Left hindlimb (tissue), 1 donor: ENCODE measurements around the gene EXOC6.

Experiments
- DNase-seq: peaks from one replicate; pipeline ENCODE4 v3.0.0-alpha.2; 2018

EXOC6 gene

DNA sequence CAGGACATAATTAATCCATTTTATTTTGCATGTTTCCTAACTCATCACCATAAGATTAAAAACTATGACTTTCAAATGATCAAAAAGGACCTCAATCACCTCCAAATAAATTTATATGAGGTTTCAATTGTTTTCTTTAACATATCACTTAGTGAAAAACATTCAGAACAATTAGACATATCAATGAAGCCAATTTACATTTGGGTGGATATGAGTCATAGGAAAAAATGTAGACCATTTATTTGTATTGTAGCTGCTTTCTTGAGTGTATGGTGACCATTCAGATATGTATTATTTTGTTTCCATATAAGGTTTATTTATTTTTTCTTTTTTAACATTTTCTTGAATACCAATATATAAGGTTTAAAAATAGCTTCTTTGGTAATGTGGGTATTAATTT lies 13.3 kb upstream of the EXOC6 start:
- DNase-seq: no peak

DNA sequence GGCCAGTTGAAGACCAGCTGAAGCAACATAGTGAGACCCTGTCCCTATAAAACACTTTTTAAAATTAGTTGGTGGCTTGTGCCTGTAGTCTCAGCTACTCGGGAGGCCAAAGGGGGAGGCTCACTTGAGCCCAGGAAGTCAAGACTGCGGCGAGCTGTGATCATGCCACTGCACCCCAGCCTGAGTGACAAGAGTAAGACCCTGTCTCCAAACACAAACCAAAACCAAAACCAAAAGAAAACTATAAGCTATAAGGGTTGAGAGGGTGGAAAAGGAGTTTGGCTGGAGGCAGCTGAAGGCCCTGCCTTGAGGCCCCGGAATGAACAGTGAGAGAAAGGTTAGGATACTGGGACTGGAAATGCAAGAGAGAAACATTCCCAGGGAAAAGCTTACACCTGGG lies 10.9 kb upstream of the EXOC6 start:
- no peak for DNase-seq

DNA sequence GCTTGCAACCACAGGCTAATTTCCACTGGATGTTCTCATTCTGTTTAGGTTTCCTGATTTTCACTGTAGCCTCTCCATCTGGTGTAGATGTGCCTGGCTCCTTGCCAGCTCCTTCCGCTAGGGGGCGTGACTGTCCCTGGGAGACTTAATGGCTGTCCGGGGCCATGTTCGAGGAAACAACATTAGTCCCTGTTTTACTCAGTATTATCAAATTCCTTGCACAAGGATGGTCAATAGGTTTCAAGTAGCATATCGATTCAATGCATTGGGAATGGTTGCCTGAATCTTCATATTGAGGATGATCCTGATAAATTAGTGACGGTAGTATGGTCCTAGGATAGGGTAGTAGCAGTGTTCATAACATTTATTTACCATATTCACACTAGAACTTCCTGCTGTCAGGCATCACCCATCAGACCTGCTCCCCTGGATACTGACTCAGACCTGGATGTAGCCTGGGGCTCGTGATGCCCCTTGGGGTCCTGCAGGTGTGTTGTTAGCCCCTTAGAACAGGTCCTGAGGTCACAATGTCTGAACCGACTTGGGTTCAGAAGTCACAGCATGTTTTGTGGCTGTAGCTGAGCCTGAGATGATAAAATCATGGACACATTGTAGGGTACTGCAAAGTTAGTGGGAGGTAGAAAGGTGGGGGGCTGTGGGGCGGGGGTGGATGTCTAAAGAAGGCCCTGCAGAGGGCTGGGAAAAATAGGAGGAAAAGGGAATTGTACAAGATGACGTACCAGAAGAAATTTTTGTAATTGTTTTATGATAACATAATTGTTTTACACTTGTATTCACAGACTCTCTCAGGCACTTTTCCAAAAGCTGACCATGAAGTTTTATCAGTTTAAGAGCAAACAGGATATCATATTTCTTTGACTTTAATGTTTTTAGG lies 8.9 kb upstream of the EXOC6 start:
- peak; percentile 55 for DNase-seq

DNA sequence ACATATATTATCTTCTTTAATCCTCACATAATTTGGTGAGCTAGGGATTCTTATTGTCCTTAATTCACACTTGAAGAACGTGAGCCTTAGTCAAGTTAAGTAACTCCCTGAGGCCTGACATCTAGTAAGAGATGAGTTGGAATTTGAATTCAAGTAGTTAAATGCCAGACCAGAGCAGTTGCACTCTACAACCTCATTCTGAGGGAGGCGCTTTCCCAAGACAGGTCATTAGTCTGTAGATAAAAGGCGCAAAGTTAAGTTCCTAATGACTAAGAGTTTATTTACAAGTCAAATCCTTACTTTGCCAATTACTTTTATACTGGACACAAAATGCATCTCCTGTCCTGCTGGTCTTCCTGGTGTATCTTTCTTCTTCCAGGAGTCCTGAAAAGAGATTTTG lies 3.6 kb upstream of the EXOC6 start:
- DNase-seq: no peak

DNA sequence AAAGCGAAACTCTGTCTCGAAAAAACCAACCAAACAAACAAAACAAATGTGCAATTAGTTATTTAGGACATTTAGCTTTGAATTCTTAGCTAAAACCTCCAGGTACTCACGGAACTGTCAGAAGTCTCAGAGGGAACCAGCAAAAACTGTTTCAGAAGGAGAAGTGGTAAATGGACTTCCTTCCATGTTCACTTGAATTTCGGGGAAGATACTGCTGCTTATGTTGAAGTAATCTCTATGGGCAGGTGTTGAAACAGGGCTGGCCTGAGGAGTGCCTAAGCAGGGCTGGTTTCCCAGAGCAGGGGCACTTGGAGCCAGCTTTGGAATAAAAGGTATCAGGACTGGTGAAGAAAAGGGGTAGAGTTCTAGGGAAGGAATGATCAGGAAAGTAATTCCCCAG lies 2.4 kb upstream of the EXOC6 start:
- DNase-seq: no peak

DNA sequence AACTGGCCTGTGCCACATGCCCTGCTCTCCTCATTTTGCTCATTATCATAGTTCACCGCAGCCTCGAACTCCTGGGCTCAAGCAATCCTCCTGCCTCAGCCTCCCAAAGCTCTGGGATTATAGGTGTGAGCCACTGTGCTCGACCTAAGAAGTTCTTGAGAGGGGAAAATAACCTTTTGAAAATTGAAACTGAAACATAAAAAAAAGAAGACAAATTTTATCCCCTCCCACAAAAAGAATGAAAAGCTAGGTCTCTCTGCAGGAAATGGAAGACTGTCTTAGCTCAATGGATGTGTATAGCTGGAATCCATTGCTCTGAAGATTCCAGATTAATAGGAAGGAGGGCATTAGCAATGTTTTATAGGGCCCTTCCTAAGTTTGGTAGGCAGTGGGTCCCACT lies 2.0 kb upstream of the EXOC6 start:
- DNase-seq: no peak

DNA sequence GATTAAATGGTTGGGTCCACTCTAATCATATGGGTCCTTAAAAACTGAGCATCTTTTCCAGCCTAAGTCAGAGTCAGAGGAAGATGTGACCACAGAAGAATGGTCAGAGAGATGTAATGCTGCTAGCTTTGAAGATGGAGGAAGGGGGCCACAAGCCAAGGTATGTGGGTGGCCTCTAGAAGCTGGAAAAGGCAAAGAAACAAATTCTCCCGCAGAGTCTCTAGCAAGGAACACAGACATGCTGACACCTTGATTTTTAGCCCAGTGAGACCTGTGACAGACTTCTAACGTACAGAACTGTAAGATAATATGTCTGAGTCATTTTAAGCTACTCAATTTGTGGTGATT lies 1.5 kb upstream of the EXOC6 start:
- DNase-seq: no peak

DNA sequence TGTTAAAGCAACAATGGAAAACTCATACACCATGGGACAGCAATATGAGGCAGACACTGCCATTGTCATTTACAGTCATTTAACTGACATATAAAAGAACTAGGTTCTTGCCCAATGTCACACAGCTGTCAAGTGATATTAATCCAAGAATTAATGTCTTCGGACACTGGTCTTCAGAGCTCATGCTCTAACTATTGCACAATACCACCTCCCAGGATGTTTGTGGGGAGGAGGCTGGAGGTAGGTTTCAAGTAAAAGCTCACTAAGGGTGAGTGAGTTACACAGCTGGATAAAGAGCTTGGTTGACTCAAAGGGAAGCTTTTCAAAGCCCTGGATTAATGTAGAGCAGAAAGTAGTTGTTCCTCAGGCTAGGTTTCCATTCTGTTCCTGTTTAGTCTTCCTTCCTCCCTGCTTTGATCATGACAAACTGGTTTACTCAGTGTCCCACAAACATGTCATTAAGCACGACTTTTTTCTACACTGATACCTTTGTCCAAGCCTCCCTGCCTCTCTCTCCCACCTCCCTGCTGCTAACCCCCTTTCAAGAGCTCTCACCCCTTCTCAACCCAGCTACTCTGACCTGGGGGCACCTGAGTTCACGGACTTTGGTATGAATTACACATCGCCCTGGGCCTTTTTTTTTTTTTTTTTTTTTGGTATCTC lies 987 bp upstream of the EXOC6 start:
- DNase-seq: no peak

DNA sequence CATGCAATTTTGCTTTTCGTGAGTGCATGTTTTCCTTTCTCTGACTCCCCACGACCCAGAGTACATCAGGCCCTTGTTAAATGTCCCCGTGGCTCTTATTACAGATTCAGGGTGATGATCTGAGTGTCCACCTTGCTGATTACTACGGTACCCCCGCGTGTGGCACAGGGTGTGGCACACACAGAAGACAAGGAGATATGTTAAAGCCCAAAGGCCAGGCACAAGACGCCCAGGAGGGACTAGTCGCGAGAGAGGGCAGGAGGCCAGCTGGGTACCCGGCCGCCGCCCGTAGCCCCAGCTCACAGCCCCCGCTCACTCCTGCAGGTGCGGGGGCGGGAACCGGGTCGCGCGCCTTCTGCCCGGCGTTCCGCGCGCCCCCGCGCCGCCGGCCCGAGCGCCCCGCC lies 281 bp upstream of the EXOC6 start:
- DNase-seq: no peak

DNA sequence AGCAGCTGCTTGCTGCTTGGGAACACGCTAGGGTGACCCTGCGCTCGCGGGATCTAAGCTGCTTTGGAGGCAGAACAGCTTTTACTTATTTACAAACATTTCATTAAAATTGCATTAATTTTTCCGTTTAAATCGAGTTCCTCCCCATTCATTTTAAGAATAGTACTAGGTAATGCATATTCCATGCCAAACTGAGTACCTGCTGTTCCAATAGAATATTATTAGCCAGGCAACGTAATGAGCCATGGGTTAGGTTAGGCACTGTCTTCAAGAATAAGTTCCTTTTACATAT lies 860 bp downstream of the EXOC6 start:
- DNase-seq: no peak

DNA sequence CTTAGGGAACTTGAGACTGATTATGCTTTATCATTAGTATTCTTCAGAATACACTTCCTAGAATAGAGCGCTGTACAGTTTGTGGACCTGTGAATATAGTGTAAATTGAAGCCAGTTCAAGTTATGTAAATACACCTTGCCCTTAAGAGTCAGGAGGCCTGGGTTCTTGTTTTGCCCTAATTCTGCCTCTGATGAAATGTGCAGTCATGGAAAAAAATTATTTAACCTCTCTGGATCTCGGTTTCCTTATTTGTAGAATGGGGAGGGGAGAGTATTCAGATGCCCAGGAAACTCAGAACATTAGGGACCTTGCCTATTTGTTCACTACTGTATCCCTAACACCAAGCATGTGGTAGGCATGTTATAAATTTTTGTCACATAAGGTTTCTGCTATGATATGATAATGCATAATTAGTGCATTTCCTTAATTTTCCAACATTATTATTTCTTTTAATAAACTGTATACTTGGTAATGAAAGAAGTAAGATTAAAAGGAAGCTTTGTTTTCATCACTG lies 1.3 kb downstream of the EXOC6 start:
- DNase-seq: no peak

DNA sequence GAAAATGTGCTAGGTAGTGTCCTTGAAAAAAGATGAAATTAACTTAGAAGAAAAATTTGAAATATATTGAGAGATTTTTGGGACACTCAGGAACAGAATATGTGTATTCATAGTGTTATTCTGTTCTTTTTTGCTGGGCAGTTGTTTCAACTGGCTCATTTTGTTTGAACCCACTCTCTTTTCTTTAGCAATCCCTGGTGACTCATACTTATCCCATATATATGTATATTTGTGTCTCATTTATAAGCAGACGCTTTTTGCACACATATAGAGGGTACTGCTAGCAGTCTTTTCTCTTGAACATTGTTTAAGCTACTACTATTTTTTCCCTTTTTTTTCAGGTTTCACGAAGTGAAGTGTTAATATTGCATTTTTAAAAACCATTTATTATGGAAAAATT lies 1.9 kb downstream of the EXOC6 start:
- DNase-seq: no peak

DNA sequence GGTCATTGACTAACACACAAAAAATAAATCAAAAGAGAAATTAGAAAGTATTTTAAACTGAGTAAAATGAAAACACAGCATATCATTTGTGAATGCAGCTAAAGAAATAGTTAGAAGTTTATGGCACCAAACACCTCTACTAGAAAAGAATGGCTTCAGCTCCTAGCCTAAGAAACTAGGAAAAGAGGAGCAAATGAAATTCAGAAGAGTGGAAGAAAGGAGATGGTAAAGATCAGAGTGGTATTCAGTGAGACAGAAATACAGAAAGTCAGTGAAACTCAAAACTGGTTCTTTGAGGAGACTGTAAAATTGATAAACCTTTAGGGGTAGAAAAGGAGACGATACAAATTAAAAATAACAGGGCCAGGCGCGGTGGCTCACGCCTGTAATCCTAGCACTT lies 2.7 kb downstream of the EXOC6 start:
- DNase-seq: no peak

DNA sequence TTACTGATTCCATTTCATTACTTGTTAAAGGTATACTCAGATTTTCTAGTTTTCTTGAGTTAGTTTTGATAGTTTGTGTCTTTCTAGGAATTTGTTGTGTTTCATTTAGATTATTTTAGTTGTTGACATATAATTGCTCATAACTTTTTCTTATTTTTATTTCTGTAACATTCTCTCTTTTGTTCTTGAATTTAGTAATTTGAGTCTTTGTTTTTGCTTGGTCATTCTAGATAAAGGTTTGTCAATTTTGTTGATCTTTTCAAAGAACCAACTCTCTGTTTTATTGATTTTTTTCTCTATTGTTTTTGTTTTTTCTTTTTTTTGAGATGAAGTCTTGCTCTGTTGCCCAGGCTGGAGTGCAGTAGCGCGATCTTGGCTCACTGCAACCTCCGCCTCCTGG lies 7.2 kb downstream of the EXOC6 start:
- no peak for DNase-seq

DNA sequence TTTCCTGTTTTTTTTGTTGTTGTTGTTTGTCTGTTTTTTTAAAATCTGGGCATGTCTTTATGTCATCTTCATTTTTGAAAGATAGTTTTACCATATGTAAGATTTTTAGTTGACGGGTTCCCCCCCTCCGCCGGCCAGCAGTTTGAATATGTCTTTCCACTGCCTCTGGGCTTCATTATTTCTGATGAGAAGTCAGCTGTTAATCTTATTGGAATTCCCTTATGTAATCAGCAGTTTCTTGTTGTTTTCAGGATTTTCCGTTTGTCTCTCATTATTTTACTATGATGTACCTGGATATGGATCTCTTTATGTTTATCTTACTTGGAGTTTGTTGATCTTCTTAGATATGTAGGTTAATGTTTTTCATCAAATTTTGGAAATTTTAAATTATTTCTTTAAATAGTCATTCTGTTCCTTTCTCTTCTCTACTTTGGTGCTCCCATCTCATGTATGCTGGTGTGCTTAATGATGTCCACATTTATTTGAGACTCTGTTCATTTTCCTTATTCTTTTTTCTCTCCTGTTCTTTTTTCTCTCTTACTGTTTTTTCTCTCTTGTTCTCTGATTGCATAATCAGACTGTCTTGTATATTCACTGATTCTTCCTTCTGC lies 9.7 kb downstream of the EXOC6 start:
- DNase-seq: no peak

DNA sequence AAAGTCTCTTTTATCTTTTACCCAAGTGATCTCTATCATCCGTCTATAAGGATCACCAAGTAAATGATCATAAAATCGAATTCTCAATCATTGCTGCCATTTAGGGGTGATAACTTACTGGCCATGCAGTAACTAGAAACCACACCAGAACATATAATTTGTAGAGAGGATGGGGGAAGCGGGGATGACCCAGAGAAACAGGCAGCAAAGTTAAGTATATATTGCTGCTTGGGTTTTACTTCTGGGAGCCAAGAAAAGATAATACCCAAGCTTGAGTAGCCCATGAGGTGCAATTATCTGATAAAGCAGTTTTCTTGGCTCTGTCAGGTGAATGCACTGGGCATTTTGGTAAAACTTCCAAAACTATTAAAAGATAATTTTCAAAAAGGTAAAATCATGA lies 18.9 kb downstream of the EXOC6 start:
- DNase-seq: no peak

DNA sequence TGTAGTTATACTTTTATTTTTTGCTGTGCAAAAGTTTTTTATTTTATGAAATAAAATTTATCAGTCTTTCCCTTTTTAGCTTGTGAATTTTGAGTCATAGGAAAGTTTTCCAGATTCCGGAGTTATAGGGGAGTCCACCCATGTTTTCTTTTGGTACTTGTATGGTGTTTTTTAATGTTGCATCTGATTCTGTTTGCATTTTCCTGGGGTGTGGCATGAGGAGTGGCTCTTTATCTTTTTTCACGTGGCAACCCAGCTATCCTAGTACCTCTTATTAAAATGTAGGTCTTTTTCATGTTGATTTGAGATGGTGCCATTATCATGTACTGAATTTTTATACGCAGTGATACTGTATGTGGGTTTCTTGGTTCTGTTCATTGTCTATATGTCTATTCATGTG lies 19.7 kb downstream of the EXOC6 start:
- DNase-seq: no peak

DNA sequence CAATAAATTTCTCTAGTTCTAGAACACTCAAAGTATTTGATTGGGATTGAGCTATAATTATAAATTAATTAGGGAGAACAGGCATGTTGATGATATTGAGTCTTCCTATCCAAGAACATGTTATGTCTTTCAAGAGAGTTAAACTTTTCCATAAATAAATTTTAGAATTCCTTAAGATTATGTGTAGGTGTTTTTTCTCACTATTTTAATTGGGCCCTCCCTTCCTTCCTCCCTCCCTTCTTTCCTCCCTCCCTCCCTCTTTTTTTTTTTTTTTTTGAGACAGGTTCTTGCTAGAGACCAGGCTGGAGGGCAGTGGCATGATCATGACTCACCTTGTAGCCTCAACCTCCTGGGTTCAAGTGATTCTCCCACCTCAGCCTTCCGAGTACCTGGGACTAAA lies 20.2 kb downstream of the EXOC6 start:
- DNase-seq: no peak

DNA sequence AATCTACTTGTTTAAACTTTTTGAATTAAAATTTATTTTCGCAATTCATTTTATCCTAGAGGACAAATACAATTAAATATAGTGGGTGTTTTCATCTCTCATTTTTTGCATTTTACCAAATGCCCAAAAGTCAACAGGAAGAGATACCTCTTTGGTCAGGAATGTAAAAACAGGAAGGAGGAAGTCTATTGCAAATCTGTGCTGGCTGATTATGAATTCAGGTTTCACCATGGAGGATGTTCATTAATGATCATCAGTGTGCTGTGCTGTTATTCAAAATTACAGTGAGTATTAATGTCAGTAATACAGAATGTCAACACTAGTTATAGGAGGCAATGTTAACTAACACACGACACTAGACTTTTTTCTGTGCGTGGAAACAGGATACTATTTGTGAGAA lies 24.7 kb downstream of the EXOC6 start:
- DNase-seq: no peak

DNA sequence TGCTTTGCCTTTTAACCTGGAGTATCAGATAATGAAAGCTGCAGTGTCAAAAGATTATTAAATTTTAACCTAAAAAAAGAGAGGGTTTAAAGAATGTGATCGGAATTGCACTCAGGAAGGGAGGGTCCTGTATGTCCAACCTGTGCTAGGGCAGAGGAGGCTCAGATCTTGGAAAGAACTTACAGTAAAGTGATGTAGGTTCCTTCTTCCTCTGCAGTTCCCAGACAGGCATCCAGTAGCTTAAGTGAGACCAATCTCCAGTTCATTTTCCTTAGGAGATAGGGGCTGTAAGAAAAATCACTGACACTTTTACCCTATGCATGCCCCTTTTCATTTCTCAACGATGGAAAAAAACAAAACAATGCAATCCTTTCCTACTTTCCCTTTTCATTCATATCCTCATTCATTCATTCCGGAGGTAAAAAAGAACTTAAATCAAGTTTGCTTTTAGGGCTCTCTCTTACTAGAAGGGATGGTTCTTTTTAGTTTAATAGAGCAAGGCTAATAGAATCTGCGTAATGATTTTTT lies 28.3 kb downstream of the EXOC6 start:
- DNase-seq: no peak

DNA sequence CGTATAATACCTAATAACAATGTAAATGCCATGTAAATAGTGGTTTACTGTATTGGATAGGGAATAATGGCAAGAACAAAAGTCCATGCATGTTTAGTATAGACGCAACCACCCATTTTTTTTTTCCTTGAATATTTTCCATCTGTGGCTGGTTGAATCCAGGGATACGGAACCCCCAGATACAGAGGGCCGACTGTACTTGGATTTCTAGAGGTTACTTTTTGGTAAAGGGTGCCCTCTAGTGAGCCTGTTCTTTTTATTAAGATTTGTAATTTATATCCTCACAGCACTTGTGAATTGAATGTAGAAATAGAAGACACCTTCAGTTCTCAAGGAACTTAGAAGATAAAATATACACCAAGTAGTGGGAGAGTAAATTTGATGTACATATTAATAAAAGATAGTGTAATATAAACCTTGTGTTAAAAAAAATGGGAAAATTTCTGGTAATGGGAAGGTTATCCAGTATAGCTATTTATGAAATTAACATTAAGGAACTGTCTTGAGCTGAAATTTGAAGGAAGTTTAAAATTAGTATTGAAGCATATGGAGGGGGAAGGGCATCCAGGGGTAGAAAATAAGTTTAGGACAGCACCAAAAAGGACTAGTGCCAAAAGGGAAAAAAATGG lies 32.0 kb downstream of the EXOC6 start:
- no peak for DNase-seq

DNA sequence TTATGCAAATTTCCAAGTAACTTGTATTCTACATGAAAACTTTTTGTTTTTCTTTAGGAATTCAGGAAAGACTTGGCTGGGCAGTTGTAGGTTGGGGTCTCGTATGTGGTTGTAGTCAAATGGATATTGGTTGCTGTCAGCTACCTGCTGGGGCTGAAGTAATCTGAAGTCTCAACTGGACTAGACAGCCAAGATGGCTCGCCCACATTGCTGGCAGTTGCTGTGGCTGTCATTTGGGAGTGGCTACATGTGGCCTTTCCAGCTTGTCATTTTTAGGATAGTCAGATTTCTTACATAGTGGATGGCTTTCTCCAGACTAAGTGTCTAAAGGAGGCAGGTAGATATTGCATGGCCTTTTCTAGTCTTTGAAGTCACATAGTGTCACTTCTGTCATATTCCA lies 32.6 kb downstream of the EXOC6 start:
- DNase-seq: no peak

DNA sequence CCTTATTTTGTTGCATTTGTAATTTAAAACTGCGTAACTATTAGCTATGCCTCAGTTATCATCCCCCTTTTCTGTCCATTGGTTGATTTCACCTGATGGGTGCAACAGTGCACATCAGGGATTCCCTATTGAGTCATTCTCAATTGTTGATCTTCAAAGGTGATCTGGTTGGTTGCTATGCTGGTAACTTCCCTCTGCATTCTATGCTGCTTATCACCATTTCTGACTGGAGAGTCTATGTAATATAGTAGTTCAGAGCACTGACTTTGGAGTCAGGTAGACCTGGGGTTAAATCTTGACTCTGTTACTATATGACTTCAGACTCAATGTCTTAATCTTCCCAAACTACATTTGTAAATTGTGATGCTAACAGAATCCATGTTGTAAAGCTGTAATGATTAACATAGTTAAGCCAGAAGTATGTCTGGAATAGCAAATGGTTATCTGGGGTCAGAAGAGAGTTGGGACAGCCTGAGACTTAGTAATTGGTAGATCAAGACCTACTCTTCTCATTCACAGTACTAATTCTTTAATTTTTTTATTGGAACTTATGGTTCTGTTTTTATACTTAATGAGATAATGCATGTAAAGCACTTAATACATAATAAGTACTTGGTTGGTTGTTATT lies 38.1 kb downstream of the EXOC6 start:
- no peak for DNase-seq
